Fibroblast of lung (primary cell): ENCODE data around the gene CAPRIN1. TPM values are rescaled to one million over a fixed set of nuclear protein-coding genes. Genes with fewer than 3 reads are reported as not detected.
"Not testable (repeated sequence)": the region's sequence is repeated elsewhere in the genome, so short reads cannot be mapped to it uniquely, and the experiment has no call there.

Experiments used
- DNase-seq, 2 donors: peaks; one replicate each; pipeline versions ENCODE4 v3.0.0 to v3.0.0-alpha.2; 2010; ENCODE audit warnings: low read depth in 2 of 2
- H2AFZ ChIP-seq: 2 replicates; pipeline ENCODE4 v1.5.1; 2012; ENCODE audit warnings: low read length, control low read depth, inconsistent platforms
- H3K27ac ChIP-seq: 2 replicates; pipeline ENCODE4 v1.5.1; 2011; ENCODE audit warnings: low read length, control low read depth; ENCODE audit not compliant: insufficient read depth
- H3K27me3 ChIP-seq: 2 replicates; pipeline ENCODE4 v1.5.1; 2011; ENCODE audit warnings: mild to moderate bottlenecking, low read length; ENCODE audit not compliant: control insufficient read depth, insufficient read depth
- H3K36me3 ChIP-seq: 2 replicates; pipeline ENCODE4 v1.5.1; 2011; ENCODE audit warnings: low read length; ENCODE audit not compliant: control insufficient read depth, insufficient read depth
- H3K4me1 ChIP-seq: 2 replicates; pipeline ENCODE4 v1.5.1; 2011; ENCODE audit warnings: low read length; ENCODE audit not compliant: control insufficient read depth, insufficient read depth; ENCODE audit errors: extremely low read depth
- H3K4me2 ChIP-seq: 2 replicates; pipeline ENCODE4 v1.5.1; 2011; ENCODE audit warnings: low read length, control low read depth; ENCODE audit not compliant: insufficient read depth; ENCODE audit errors: extremely low read depth
- H3K4me3 ChIP-seq, 4 experiments: fragments of 200-600 bp in 1 of 4; sonication (generic) in 1 of 4; replicated peaks in 1 of 4; 2 replicates each; pipeline ENCODE4 v1.5.1; 2011 to 2016; ENCODE audit warnings: low read length in 4 of 4, low read depth in 3 of 4, mild to moderate bottlenecking in 3 of 4, control low read depth in 2 of 4, inconsistent platforms in 1 of 4, mixed read lengths in 1 of 4; ENCODE audit not compliant: insufficient read depth in 1 of 4; ENCODE audit errors: control extremely low read depth in 1 of 4
- H3K79me2 ChIP-seq: 2 replicates; pipeline ENCODE4 v1.5.1; 2012; ENCODE audit warnings: mild to moderate bottlenecking, low read length, inconsistent platforms; ENCODE audit not compliant: control insufficient read depth, insufficient read depth
- H3K9ac ChIP-seq: 2 replicates; pipeline ENCODE4 v1.5.1; 2011; ENCODE audit warnings: mild to moderate bottlenecking, low read length, control low read depth; ENCODE audit not compliant: insufficient read depth
- H3K9me3 ChIP-seq: 2 replicates; pipeline ENCODE4 v1.5.1; 2012; ENCODE audit warnings: low read depth, low read length; ENCODE audit not compliant: control insufficient read depth, insufficient read depth
- H4K20me1 ChIP-seq: 2 replicates; pipeline ENCODE4 v1.5.1; 2011; ENCODE audit warnings: low read length; ENCODE audit not compliant: control insufficient read depth, insufficient read depth; ENCODE audit errors: extremely low read depth
- EZH2 ChIP-seq: IDR thresholded peaks from 2 replicates; pipeline ENCODE4 v1.5.1; 2012; ENCODE audit warnings: low read length, control low read depth, mild to moderate bottlenecking; ENCODE audit errors: missing control alignments
- polyA plus RNA-seq, 2 donors: library from polyadenylated mRNA; depleted of rRNA in 1 of 2; stranded (reverse) in 1 of 2; unstranded in 1 of 2; fragments of >200 nt; gene quantifications; 2 replicates each; pipeline ENCODE4 v1.2.1, GENCODE V29; 2011 to 2012; ENCODE audit warnings: missing spikeins in 1 of 2
- total RNA-seq: library from RNA; depleted of rRNA; stranded (reverse); fragments of >200 nt; gene quantifications from 2 replicates; pipeline ENCODE4 v1.2.1, GENCODE V29; 2014
- TF ChIP-seq, protein P1 (sequence below), 2 donors: IDR thresholded peaks in 1 of 2; conservative IDR thresholded peaks in 1 of 2; 1 replicate in 1 of 2; 2 replicates in 1 of 2; pipeline ENCODE4 v1.5.1; 2011 to 2012; ENCODE audit warnings: low read length in 2 of 2, control low read depth in 1 of 2, inconsistent platforms in 1 of 2, low read depth in 1 of 2, mild to moderate bottlenecking in 1 of 2

The CAPRIN1 gene
- total and polyA plus RNA-seq, 2 donors (not counting 1 experiment from before 2014, with no cell fraction given), result 203 to 220 TPM

GRCh38 chr11:34067383-34068065, 16.0 kb downstream of the CAPRIN1 start:
- Histone ChIP-seq H3K27me3 (no peaks in the 10 kb centered on the region), H2AFZ (no peak overlapping the region), H3K79me2 (peaks cover 97% of the 10 kb centered on the region), H3K4me1 (no peaks in the 10 kb centered on the region), H3K9ac (no peak overlapping the region), H3K27ac (no peak overlapping the region), H3K4me3 (no peak overlapping the region), H3K4me2 (no peak overlapping the region), H4K20me1 (peaks cover 3% of the 10 kb centered on the region), H3K36me3 (no peaks in the 10 kb centered on the region), H3K9me3 (no peaks in the 10 kb centered on the region)
- TF ChIP-seq EZH2, result no peak
- TF ChIP-seq, protein P1, sequence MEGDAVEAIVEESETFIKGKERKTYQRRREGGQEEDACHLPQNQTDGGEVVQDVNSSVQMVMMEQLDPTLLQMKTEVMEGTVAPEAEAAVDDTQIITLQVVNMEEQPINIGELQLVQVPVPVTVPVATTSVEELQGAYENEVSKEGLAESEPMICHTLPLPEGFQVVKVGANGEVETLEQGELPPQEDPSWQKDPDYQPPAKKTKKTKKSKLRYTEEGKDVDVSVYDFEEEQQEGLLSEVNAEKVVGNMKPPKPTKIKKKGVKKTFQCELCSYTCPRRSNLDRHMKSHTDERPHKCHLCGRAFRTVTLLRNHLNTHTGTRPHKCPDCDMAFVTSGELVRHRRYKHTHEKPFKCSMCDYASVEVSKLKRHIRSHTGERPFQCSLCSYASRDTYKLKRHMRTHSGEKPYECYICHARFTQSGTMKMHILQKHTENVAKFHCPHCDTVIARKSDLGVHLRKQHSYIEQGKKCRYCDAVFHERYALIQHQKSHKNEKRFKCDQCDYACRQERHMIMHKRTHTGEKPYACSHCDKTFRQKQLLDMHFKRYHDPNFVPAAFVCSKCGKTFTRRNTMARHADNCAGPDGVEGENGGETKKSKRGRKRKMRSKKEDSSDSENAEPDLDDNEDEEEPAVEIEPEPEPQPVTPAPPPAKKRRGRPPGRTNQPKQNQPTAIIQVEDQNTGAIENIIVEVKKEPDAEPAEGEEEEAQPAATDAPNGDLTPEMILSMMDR (conservative IDR thresholded peaks at IDR 0.05 in 1 of 2, IDR thresholded peaks at IDR 0.05 in 1 of 2; ENCODE audit: low read depth in 1 of 2, low read length in 2 of 2), result no peak
- no peak for DNase-seq

DNA sequence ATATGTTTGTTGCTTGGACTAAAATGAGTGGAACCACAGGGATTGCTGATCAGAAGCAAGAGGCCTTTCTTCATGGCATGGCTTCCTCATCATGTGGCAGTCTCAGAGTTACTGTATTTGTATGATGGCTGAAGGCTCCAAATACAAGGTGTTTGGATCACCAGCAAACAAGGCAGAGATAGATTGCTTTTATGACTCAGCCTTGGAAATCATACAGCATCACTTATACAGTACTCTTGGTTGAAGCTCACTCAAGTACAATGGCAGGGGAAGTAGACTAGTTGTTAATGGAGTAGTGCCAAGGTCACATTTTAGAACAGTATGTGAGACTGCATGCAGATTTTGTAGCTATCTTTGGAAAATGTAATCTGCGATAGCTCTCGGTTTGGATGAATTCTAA, 16.6 kb downstream of the CAPRIN1 start:
- H3K9me3 ChIP-seq, result no peaks in the 10 kb centered on the region
- H3K27me3 ChIP-seq, result no peaks in the 10 kb centered on the region
- H3K4me1 ChIP-seq, result no peaks in the 10 kb centered on the region
- TF ChIP-seq, protein P1 (conservative IDR thresholded peaks at IDR 0.05 in 1 of 2, IDR thresholded peaks at IDR 0.05 in 1 of 2; ENCODE audit: low read depth in 1 of 2, low read length in 2 of 2), result no peak
- TF ChIP-seq EZH2, result no peak
- no peak overlapping the region for H3K27ac ChIP-seq
- DNase-seq, result peak; percentile 63 to 84
- H4K20me1 ChIP-seq, result peaks cover 3% of the 10 kb centered on the region
- no peak overlapping the region for H3K9ac ChIP-seq
- H3K4me3 ChIP-seq, result no peak overlapping the region
- H3K36me3 ChIP-seq, result peaks cover under 1% of the 10 kb centered on the region
- H3K4me2 ChIP-seq, result no peak overlapping the region
- H3K79me2 ChIP-seq, result peaks cover 97% of the 10 kb centered on the region
- H2AFZ ChIP-seq, result no peak overlapping the region

DNA sequence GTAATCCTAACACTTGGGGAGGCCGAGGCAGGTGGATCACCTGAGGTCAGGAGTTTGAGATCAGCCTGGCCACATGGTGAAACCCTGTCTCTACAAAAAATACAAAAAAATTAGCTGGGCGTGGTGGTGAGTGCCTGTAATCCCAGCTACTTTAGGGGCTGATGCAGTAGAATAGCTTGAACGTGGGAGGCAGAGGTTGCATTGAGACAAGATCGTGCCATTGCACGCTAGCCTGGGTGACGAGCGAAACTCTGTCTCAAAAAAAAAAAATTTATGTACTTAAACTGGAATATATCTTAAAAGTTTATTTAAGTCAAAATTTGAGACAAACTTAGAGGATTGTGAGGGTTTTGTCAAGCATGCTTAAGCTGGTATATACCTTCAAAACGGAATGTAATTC, 19.8 kb downstream of the CAPRIN1 start:
- H3K79me2 ChIP-seq, result peaks cover 89% of the 10 kb centered on the region
- H3K27me3 ChIP-seq, H2AFZ ChIP-seq, H3K4me3 ChIP-seq, H3K4me2 ChIP-seq, H3K9me3 ChIP-seq, H3K36me3 ChIP-seq, H3K4me1 ChIP-seq, H4K20me1 ChIP-seq, DNase-seq, H3K9ac ChIP-seq, H3K27ac ChIP-seq: not testable (repeated sequence)
